ENCODE data around the gene LSAMP.

DNA sequence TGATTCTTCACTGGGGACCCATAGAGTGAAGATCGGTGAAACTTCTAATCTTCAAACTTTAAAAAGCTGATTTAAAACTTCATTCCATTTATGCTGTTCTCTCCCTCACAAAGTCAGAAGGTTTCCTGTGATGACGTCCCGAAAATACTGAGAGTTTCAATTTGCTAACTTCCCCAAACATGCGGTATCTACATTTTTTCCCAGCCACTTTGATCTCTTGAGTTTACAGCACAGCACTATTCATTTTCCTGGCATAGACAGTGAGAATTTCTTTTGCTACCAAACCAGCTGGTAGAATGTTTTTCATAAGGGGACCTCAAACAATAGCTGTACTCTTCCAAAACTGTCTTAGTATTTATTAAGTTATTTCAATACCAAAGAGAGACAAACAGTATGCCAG lies 156.8 kb downstream of the LSAMP start:
- TF ChIP-seq BCL6 (CRISPR knock-in tag; IDR thresholded peaks at IDR 0.05) (no peak), MXI1 (IDR thresholded peaks at IDR 0.05; ENCODE audit: low read depth, low read length) (no peak)
- TF ChIP-seq, protein P1, sequence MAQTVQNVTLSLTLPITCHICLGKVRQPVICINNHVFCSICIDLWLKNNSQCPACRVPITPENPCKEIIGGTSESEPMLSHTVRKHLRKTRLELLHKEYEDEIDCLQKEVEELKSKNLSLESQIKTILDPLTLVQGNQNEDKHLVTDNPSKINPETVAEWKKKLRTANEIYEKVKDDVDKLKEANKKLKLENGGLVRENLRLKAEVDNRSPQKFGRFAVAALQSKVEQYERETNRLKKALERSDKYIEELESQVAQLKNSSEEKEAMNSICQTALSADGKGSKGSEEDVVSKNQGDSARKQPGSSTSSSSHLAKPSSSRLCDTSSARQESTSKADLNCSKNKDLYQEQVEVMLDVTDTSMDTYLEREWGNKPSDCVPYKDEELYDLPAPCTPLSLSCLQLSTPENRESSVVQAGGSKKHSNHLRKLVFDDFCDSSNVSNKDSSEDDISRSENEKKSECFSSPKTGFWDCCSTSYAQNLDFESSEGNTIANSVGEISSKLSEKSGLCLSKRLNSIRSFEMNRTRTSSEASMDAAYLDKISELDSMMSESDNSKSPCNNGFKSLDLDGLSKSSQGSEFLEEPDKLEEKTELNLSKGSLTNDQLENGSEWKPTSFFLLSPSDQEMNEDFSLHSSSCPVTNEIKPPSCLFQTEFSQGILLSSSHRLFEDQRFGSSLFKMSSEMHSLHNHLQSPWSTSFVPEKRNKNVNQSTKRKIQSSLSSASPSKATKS (CRISPR knock-in tag; IDR thresholded peaks at IDR 0.05), result no peak
- TF ChIP-seq, protein P2, sequence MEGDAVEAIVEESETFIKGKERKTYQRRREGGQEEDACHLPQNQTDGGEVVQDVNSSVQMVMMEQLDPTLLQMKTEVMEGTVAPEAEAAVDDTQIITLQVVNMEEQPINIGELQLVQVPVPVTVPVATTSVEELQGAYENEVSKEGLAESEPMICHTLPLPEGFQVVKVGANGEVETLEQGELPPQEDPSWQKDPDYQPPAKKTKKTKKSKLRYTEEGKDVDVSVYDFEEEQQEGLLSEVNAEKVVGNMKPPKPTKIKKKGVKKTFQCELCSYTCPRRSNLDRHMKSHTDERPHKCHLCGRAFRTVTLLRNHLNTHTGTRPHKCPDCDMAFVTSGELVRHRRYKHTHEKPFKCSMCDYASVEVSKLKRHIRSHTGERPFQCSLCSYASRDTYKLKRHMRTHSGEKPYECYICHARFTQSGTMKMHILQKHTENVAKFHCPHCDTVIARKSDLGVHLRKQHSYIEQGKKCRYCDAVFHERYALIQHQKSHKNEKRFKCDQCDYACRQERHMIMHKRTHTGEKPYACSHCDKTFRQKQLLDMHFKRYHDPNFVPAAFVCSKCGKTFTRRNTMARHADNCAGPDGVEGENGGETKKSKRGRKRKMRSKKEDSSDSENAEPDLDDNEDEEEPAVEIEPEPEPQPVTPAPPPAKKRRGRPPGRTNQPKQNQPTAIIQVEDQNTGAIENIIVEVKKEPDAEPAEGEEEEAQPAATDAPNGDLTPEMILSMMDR (IDR thresholded peaks at IDR 0.05 in 2 of 3, conservative IDR thresholded peaks at IDR 0.05 in 1 of 3; ENCODE audit: insufficient read depth in 2 of 3, low read depth in 1 of 3, low read length in 3 of 3), result no peak
